A549 (cell line): ENCODE data around the gene TRABD2B. TPM values are rescaled to one million over a fixed set of nuclear protein-coding genes. Genes with fewer than 3 reads are reported as not detected.

Experiments used
- ATAC-seq, 2 experiments: fragments of 200-7000 bp in 1 of 2; fragments of >200 bp in 1 of 2; cut with Nextera tagmentation in 1 of 2; cut with Tn5 transposase in 1 of 2; 3 replicates each; pipeline versions ENCODE4 v1.8.0 to v1.9.1; 2018 to 2020; ENCODE audit warnings: mild to moderate bottlenecking in 1 of 2, moderate library complexity in 1 of 2
- CTCF ChIA-PET: fragments of 300-600 bp; sonication (Branson Sonifier 250); formaldehyde crosslinking; extraction: SDS; loops from one replicate; lab custom pipeline; 2021; ENCODE audit warnings: antibody characterized with exemption, inconsistent platforms; lab: Yijun Ruan, JAX
- POLR2A ChIA-PET: fragments of 350-600 bp; formaldehyde crosslinking; extraction: SDS; loops from one replicate; lab custom pipeline; 2021; ENCODE audit warnings: antibody characterized with exemption, inconsistent platforms; lab: Yijun Ruan, JAX
- DNase-seq, 2 experiments: peaks; one replicate each; pipeline versions ENCODE4 v3.0.0 to v3.0.0-alpha.2; 2011 to 2016; ENCODE audit warnings: low read depth in 1 of 2, low spot score in 1 of 2
- FAIRE-seq: peaks from 2 replicates; lab custom pipeline; 2011; peaks lifted over from hg19 to GRCh38; lab: Jason Lieb, UNC
- H3K27ac ChIP-seq, 2 experiments: fragments of >200 bp; sonication (Bioruptor Twin); formaldehyde crosslinking; 3 replicates each; pipeline ENCODE4 v1.5.1; 2016 to 2017
- H3K4me1 ChIP-seq: fragments of >200 bp; sonication (Bioruptor Twin); formaldehyde crosslinking; 3 replicates; pipeline ENCODE4 v1.6.1; 2016
- H3K4me2 ChIP-seq: fragments of >200 bp; sonication (Bioruptor Twin); formaldehyde crosslinking; 3 replicates; pipeline ENCODE4 v1.6.1; 2016
- H3K4me3 ChIP-seq: fragments of >200 bp; sonication (Bioruptor Twin); formaldehyde crosslinking; 3 replicates; pipeline ENCODE4 v1.5.1; 2016
- H3K9me3 ChIP-seq: fragments of >200 bp; sonication (Bioruptor Twin); formaldehyde crosslinking; 3 replicates; pipeline ENCODE4 v1.6.1; 2016
- BHLHE40 ChIP-seq: IDR thresholded peaks from 2 replicates; pipeline ENCODE4 v1.6.1; 2012; ENCODE audit warnings: low read depth, low read length, inconsistent platforms
- CBX2 ChIP-seq: fragments of 200-600 bp; sonication (generic); IDR thresholded peaks from 2 replicates; pipeline ENCODE4 v1.6.1; 2016; ENCODE audit warnings: low read depth, mild to moderate bottlenecking, borderline replicate concordance
- CBX8 ChIP-seq: fragments of 200-600 bp; sonication (generic); IDR thresholded peaks from 2 replicates; pipeline ENCODE4 v1.6.1; 2016
- CHD4 ChIP-seq: fragments of 200-600 bp; sonication (generic); IDR thresholded peaks from 2 replicates; pipeline ENCODE4 v1.6.1; 2016; ENCODE audit warnings: antibody characterized with exemption, mild to moderate bottlenecking, borderline replicate concordance
- EHMT2 ChIP-seq: fragments of 200-600 bp; sonication (generic); IDR thresholded peaks from 2 replicates; pipeline ENCODE4 v1.6.1; 2016; ENCODE audit warnings: antibody characterized with exemption, low read depth, mild to moderate bottlenecking, moderate library complexity
- FOSB ChIP-seq: fragments of 250-450 bp; sonication (Bioruptor Pico); IDR thresholded peaks from 2 replicates; pipeline ENCODE4 v1.5.0; 2020; ENCODE audit warnings: mild to moderate bottlenecking, moderate library complexity
- HEYL ChIP-seq: fragments of 250-450 bp; sonication (Bioruptor Pico); IDR thresholded peaks from 2 replicates; pipeline ENCODE4 v1.8.0; 2021; ENCODE audit warnings: mild to moderate bottlenecking, moderate library complexity
- HOXB13 ChIP-seq: fragments of 250-450 bp; sonication (Bioruptor Pico); IDR thresholded peaks from 2 replicates; pipeline ENCODE4 v1.5.0; 2020; ENCODE audit warnings: low read depth, mild to moderate bottlenecking, moderate library complexity
- HOXB5 ChIP-seq: fragments of 250-450 bp; sonication (Bioruptor Pico); IDR thresholded peaks from 2 replicates; pipeline ENCODE4 v1.5.0; 2020; ENCODE audit warnings: mild to moderate bottlenecking, moderate library complexity
- JUNB ChIP-seq: fragments of >200 bp; sonication (Bioruptor Twin); formaldehyde crosslinking; IDR thresholded peaks from 2 replicates; pipeline ENCODE4 v1.6.1; 2016
- KDM5A ChIP-seq: fragments of 200-600 bp; sonication (generic); IDR thresholded peaks from 2 replicates; pipeline ENCODE4 v1.6.1; 2016; ENCODE audit warnings: antibody characterized with exemption, mild to moderate bottlenecking
- NFE2L2 ChIP-seq: fragments of 150-350 bp; conservative IDR thresholded peaks from 2 replicates; pipeline ENCODE4 v1.6.1; 2014; ENCODE audit warnings: low read length
- RARB ChIP-seq: fragments of 250-450 bp; sonication (Bioruptor Pico); IDR thresholded peaks from 2 replicates; pipeline ENCODE4 v1.8.0; 2021; ENCODE audit warnings: mild to moderate bottlenecking, moderate library complexity
- RCOR1 ChIP-seq: fragments of 150-350 bp; IDR thresholded peaks from 2 replicates; pipeline ENCODE4 v1.6.1; 2014; ENCODE audit warnings: antibody characterized with exemption, low read length, low read depth
- RFX5 ChIP-seq: fragments of 450-650 bp; IDR thresholded peaks from 2 replicates; pipeline ENCODE4 v1.7.1; 2014; ENCODE audit warnings: antibody characterized with exemption, mild to moderate bottlenecking, moderate library complexity
- SMC3 ChIP-seq: fragments of >200 bp; sonication (Bioruptor Twin); formaldehyde crosslinking; IDR thresholded peaks from 3 replicates; pipeline ENCODE4 v1.6.1; 2018; ENCODE audit warnings: inconsistent platforms
- TFCP2L1 ChIP-seq: fragments of 250-450 bp; sonication (Bioruptor Pico); IDR thresholded peaks from 2 replicates; pipeline ENCODE4 v1.5.0; 2021; ENCODE audit warnings: mild to moderate bottlenecking
- TP53 ChIP-seq: fragments of 250-450 bp; sonication (Bioruptor Pico); IDR thresholded peaks from 2 replicates; pipeline ENCODE4 v1.5.0; 2021; ENCODE audit warnings: mild to moderate bottlenecking, moderate library complexity
- ZC3H11A ChIP-seq: fragments of 450-650 bp; IDR thresholded peaks from 2 replicates; pipeline ENCODE4 v1.6.1; 2014; ENCODE audit warnings: antibody characterized with exemption, mild to moderate bottlenecking
- WGBS: methylation state at CpG from one replicate; pipeline ENCODE4 v1.1.6; 2017; ENCODE audit errors: missing lambda C conversion rate; 5-methylcytosine and 5-hydroxymethylcytosine counted together
- polyA plus RNA-seq, 4 experiments: library from polyadenylated mRNA; depleted of rRNA in 3 of 4; stranded (reverse); fragments of >200 nt; fragmentation: RNase III in 1 of 4; extraction: RNeasy Plus Mini Kit Qiagen cat#74134 plus additional on column Dnase treatment in 1 of 4; gene quantifications; 2 replicates in 3 of 4; 3 replicates in 1 of 4; pipeline ENCODE4 v1.2.3, GENCODE V29; 2011 to 2017
- TF ChIP-seq, protein P1 (sequence below): fragments of 450-650 bp; IDR thresholded peaks from 2 replicates; pipeline ENCODE4 v1.6.1; 2014; ENCODE audit warnings: antibody characterized with exemption
- TF ChIP-seq, protein P2 (sequence below): IDR thresholded peaks from 2 replicates; pipeline ENCODE4 v1.6.1; 2012
- TF ChIP-seq, protein P3 (sequence below): fragments of 250-450 bp; sonication (Bioruptor Pico); IDR thresholded peaks from 2 replicates; pipeline ENCODE4 v1.5.0; 2021; ENCODE audit warnings: mild to moderate bottlenecking, moderate library complexity, borderline replicate concordance
- TF ChIP-seq, protein P4 (sequence below): fragments of 250-450 bp; sonication (Bioruptor Pico); IDR thresholded peaks from 2 replicates; pipeline ENCODE4 v1.5.0; 2020; ENCODE audit warnings: low read depth, mild to moderate bottlenecking, moderate library complexity

Gene TRABD2B
- polyA plus RNA-seq, 2 of the 4 experiments (the other 2 are of a cell fraction) = 0.04 to 0.21 TPM

DNA sequence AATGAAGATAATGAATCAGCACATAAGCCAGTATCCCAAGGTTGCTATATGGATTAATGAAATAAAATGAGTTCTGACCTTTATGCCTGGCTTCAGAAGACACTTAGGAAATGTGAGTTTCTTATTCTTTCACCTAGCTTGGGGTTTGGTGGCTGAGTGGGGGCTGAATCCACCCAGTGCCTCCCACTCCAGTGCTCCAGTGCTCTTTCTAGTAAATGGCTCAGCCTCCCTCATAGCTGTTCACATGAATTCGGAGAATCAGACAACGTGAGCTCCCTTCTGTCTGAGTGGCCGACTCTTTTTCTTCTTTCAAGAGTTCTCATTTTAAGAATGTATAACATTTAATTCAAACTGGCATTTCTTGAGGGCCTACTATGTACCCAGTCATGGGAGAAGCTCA is 43.5 kb downstream of the TRABD2B start:
- FAIRE-seq (no peak), DNase-seq (no peak), ATAC-seq (no peak)
- no peaks in the 10 kb centered on the region for H3K9me3 ChIP-seq
- TF ChIP-seq CBX2 (no peak), HOXB5 (CRISPR knock-in tag) (no peak)
- TF ChIP-seq, protein P1, sequence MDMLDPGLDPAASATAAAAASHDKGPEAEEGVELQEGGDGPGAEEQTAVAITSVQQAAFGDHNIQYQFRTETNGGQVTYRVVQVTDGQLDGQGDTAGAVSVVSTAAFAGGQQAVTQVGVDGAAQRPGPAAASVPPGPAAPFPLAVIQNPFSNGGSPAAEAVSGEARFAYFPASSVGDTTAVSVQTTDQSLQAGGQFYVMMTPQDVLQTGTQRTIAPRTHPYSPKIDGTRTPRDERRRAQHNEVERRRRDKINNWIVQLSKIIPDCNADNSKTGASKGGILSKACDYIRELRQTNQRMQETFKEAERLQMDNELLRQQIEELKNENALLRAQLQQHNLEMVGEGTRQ = no peak
- no peak overlapping the region for H3K4me2 ChIP-seq
- POLR2A ChIA-PET = no interaction called here
- CTCF ChIA-PET = no interaction called here
- no peak overlapping the region for H3K4me3 ChIP-seq
- WGBS = 80% methylated on average over 3 of the region's 3 CpGs
- H3K27ac ChIP-seq = no peak overlapping the region
- no peaks in the 10 kb centered on the region for H3K4me1 ChIP-seq

DNA sequence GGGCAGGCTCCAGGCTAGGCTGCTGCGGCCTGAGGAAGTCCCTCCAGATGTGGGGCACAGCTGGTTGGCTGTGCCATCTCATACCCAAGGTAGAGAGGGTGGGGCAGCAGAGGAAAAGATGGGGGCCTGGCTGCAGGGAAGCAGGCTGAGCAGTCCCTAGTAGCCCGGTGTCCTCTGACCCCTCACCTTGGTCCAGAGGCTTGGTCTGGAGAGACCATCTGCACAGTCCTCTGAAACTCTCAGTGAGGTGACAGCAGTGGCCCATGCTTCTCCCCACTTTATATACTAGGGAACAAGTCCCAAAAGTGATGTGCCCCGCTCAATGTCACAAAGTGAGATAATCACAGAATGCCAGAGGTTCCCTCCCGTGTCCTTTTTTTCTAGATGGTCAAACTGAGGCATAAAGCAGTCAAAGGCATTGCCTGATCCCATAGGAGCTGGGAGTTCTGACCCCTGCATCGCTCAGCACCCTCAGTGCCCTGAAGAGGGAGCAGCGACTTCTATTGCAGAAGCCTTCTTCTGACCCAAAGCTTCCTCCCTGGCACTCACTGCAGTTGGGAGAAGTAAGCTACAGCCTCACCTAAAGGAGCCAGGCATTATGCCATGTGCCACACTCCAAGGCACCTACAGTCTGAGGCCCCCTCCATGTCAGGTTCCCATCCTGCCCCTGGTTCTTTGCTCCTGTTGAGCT is 45.5 kb downstream of the TRABD2B start:
- POLR2A ChIA-PET = no interaction called here
- Histone ChIP-seq H3K4me3 (no peak overlapping the region), H3K9me3 (no peaks in the 10 kb centered on the region), H3K4me2 (no peak overlapping the region), H3K27ac (no peak overlapping the region), H3K4me1 (no peaks in the 10 kb centered on the region)
- CTCF ChIA-PET = interaction anchor here (1.2 kb wide), 1 partner anchor 333 kb away, joined by 3 read pairs; no protein-coding TSS in a partner anchor
- no peak for TF ChIP-seq TFCP2L1 (CRISPR knock-in tag)
- TF ChIP-seq HEYL = no peak
- no peak for TF ChIP-seq CBX8
- TF ChIP-seq, protein P2, sequence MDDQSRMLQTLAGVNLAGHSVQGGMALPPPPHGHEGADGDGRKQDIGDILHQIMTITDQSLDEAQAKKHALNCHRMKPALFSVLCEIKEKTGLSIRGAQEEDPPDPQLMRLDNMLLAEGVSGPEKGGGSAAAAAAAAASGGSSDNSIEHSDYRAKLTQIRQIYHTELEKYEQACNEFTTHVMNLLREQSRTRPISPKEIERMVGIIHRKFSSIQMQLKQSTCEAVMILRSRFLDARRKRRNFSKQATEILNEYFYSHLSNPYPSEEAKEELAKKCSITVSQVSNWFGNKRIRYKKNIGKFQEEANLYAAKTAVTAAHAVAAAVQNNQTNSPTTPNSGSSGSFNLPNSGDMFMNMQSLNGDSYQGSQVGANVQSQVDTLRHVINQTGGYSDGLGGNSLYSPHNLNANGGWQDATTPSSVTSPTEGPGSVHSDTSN = no peak
- DNase-seq = no peak
- WGBS = 48% methylated on average over 5 of the region's 6 CpGs
- peak; percentile 43 to 65; a peak in 3 of 6 replicates for ATAC-seq
- FAIRE-seq = no peak

DNA sequence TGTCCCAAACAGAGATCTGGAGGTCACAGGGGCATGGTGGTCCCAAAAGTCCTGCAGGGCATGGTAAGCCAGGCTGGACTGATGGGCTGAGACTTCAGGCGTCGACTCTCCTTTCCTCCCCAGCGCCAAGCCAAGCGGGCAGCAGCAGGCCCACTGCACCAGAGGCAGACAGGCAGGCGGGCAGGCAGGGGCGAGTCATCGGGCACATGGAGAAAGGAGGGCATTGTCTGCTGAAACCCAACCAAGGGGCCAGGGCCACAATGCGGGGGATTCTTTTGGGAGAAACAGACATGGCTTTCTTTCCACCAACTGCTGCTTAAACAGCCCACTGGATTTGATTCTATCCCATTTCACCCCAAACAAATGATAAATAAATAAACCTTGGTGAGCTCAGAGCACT is 46.2 kb downstream of the TRABD2B start:
- no peak for FAIRE-seq
- Histone ChIP-seq H3K4me2 (no peak overlapping the region), H3K4me1 (no peaks in the 10 kb centered on the region), H3K9me3 (no peaks in the 10 kb centered on the region), H3K27ac (no peak overlapping the region), H3K4me3 (no peak overlapping the region)
- ChIA-PET CTCF (no interaction called here), POLR2A (no interaction called here)
- no peak for ATAC-seq
- no peak for TF ChIP-seq NFE2L2
- no peak for TF ChIP-seq CHD4
- no peak for TF ChIP-seq RARB (CRISPR knock-in tag)
- no peak for TF ChIP-seq TP53 (CRISPR knock-in tag)
- TF ChIP-seq EHMT2 = no peak
- no peak for TF ChIP-seq JUNB
- TF ChIP-seq, protein P3, sequence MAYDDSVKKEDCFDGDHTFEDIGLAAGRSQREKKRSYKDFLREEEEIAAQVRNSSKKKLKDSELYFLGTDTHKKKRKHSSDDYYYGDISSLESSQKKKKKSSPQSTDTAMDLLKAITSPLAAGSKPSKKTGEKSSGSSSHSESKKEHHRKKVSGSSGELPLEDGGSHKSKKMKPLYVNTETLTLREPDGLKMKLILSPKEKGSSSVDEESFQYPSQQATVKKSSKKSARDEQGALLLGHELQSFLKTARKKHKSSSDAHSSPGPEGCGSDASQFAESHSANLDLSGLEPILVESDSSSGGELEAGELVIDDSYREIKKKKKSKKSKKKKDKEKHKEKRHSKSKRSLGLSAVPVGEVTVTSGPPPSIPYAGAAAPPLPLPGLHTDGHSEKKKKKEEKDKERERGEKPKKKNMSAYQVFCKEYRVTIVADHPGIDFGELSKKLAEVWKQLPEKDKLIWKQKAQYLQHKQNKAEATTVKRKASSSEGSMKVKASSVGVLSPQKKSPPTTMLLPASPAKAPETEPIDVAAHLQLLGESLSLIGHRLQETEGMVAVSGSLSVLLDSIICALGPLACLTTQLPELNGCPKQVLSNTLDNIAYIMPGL = no peak
- no peak for TF ChIP-seq RCOR1
- TF ChIP-seq BHLHE40 = no peak
- TF ChIP-seq RFX5 = no peak
- TF ChIP-seq FOSB (CRISPR knock-in tag) = no peak
- no peak for TF ChIP-seq HOXB13 (CRISPR knock-in tag)
- no peak for TF ChIP-seq SMC3
- no peak for TF ChIP-seq ZC3H11A
- TF ChIP-seq KDM5A = no peak
- no peak for TF ChIP-seq HEYL
- TF ChIP-seq, protein P4, sequence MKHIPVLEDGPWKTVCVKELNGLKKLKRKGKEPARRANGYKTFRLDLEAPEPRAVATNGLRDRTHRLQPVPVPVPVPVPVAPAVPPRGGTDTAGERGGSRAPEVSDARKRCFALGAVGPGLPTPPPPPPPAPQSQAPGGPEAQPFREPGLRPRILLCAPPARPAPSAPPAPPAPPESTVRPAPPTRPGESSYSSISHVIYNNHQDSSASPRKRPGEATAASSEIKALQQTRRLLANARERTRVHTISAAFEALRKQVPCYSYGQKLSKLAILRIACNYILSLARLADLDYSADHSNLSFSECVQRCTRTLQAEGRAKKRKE (CRISPR knock-in tag) = no peak
- no CpG with 5 or more reads among the region's 8 CpGs for WGBS
- DNase-seq = no peak
